Mesothelial cell of epicardium (in vitro differentiated cells): ENCODE data around the gene RAN. TPM values are rescaled to one million over a fixed set of nuclear protein-coding genes. Genes with fewer than 3 reads are reported as not detected.

Source experiments
- DNase-seq, 2 experiments: peaks; one replicate each; pipeline ENCODE4 v3.0.0; 2021; ENCODE audit warnings: low spot score in 2 of 2; ENCODE audit not compliant: unreplicated experiment in 2 of 2
- H3K27ac Mint-ChIP-seq: 2 replicates; pipeline ENCODE4 v1.8.0; 2021; ENCODE audit warnings: mixed read lengths
- H3K27me3 Mint-ChIP-seq: 2 replicates; pipeline ENCODE4 v1.8.0; 2021; ENCODE audit warnings: low read depth, mixed read lengths
- H3K36me3 Mint-ChIP-seq: 2 replicates; pipeline ENCODE4 v1.8.0; 2021; ENCODE audit warnings: mixed read lengths
- H3K4me1 Mint-ChIP-seq: 2 replicates; pipeline ENCODE4 v1.8.0; 2021; ENCODE audit warnings: mixed read lengths
- H3K4me3 Mint-ChIP-seq: 2 replicates; pipeline ENCODE4 v1.8.0; 2021; ENCODE audit warnings: mild to moderate bottlenecking, moderate library complexity, mixed read lengths
- H3K9me3 Mint-ChIP-seq: 2 replicates; pipeline ENCODE4 v1.8.0; 2021; ENCODE audit warnings: mixed read lengths
- CTCF ChIP-seq: fragments of 200-600 bp; sonication (generic); IDR thresholded peaks from one replicate; pipeline ENCODE4 v1.5.0; 2021; ENCODE audit warnings: antibody characterized with exemption; ENCODE audit not compliant: unreplicated experiment
- total RNA-seq: library from RNA; stranded (reverse); gene quantifications from 3 replicates; pipeline ENCODE4 v1.2.1, GENCODE V29; 2021

Gene RAN
- 629 to 674 TPM (median 633 TPM) in 3 replicates for total RNA-seq

GRCh38 chr12:130871286-130872178 lies at the start of gene RAN:
Gene RAN (plus strand): TSS chr12:130872066. CDS start chr12:130872594, 528 bp downstream.
- Mint-ChIP-seq H3K27me3 (no peaks in the 10 kb centered on the region), H3K4me1 (peaks cover 35% of the 10 kb centered on the region), H3K9me3 (no peaks in the 10 kb centered on the region), H3K27ac (peak within 1 kb of the TSS; percentile 96), H3K36me3 (peaks cover 27% of the 10 kb centered on the region), H3K4me3 (peak within 1 kb of the TSS; percentile 95)
- TF ChIP-seq CTCF = no peak
- DNase-seq = peak; percentile 88 to 93

- Mint-ChIP-seq H3K9me3 (no peaks in the 10 kb centered on the region), H3K27me3 (no peaks in the 10 kb centered on the region), H3K4me3 (no peak overlapping the region), H3K27ac (peak overlapping the region; percentile 21), H3K36me3 (peaks cover 9% of the 10 kb centered on the region), H3K4me1 (no peaks in the 10 kb centered on the region)
- no peak for TF ChIP-seq CTCF
- DNase-seq = no peak
These were observed 46.1 kb upstream of the RAN start for GRCh38 chr12:130825771-130826150.

GRCh38 chr12:130826151-130826801 lies 45.6 kb upstream of the RAN start:
- peak in 1 of 2 experiments; percentile 62 for DNase-seq
- H3K36me3 Mint-ChIP-seq = peaks cover 9% of the 10 kb centered on the region
- no peaks in the 10 kb centered on the region for H3K27me3 Mint-ChIP-seq
- H3K4me1 Mint-ChIP-seq = no peaks in the 10 kb centered on the region
- H3K27ac Mint-ChIP-seq = peak overlapping the region; percentile 9
- TF ChIP-seq CTCF = peak; percentile 70
- H3K4me3 Mint-ChIP-seq = no peak overlapping the region
- H3K9me3 Mint-ChIP-seq = no peaks in the 10 kb centered on the region

GRCh38 chr12:130827432-130827831 lies 44.4 kb upstream of the RAN start:
- DNase-seq = no peak
- TF ChIP-seq CTCF = no peak
- Mint-ChIP-seq H3K27ac (peak overlapping the region; percentile 8), H3K36me3 (peaks cover 8% of the 10 kb centered on the region), H3K4me1 (peaks cover 1% of the 10 kb centered on the region), H3K27me3 (no peaks in the 10 kb centered on the region), H3K9me3 (no peaks in the 10 kb centered on the region), H3K4me3 (no peak overlapping the region)

GRCh38 chr12:130828895-130829294 lies 43.0 kb upstream of the RAN start:
- no peak for TF ChIP-seq CTCF
- Mint-ChIP-seq H3K36me3 (no peaks in the 10 kb centered on the region), H3K4me3 (no peak overlapping the region), H3K27me3 (no peaks in the 10 kb centered on the region), H3K27ac (no peak overlapping the region), H3K9me3 (no peaks in the 10 kb centered on the region), H3K4me1 (peaks cover 8% of the 10 kb centered on the region)
- no peak for DNase-seq
